GM23338 (cell line): ENCODE results near the gene CACNA1C. TPM values are rescaled to one million over a fixed set of nuclear protein-coding genes. Genes with fewer than 3 reads are reported as not detected.

Experiments
- ATAC-seq: fragments of 200-7000 bp; cut with Tn5 transposase; 3 replicates; pipeline ENCODE4 v1.9.1; 2020
- DNase-seq: peaks from one replicate; pipeline ENCODE4 v3.0.0-alpha.2; 2015; ENCODE audit warnings: low spot score
- H2AFZ ChIP-seq: fragments of 200-600 bp; sonication (generic); 2 replicates; pipeline ENCODE4 v1.8.0; 2016; ENCODE audit warnings: antibody characterized with exemption, mild to moderate bottlenecking, moderate library complexity
- H3F3A ChIP-seq: fragments of 200-600 bp; sonication (generic); replicated peaks from 2 replicates; pipeline ENCODE4 v1.8.0; 2017; ENCODE audit warnings: antibody characterized with exemption, mixed run types, low read depth
- H3K27ac ChIP-seq: fragments of 200-600 bp; sonication (generic); 2 replicates; pipeline ENCODE4 v1.6.1; 2016; ENCODE audit warnings: low read depth
- H3K27me3 ChIP-seq: fragments of 200-600 bp; sonication (generic); 2 replicates; pipeline ENCODE4 v1.8.0; 2016; ENCODE audit warnings: mild to moderate bottlenecking, mixed run types, moderate library complexity; ENCODE audit not compliant: insufficient read depth
- H3K36me3 ChIP-seq: fragments of 200-600 bp; sonication (generic); 2 replicates; pipeline ENCODE4 v1.8.0; 2016; ENCODE audit warnings: mild to moderate bottlenecking; ENCODE audit not compliant: insufficient read depth
- H3K4me1 ChIP-seq: fragments of 200-600 bp; sonication (generic); 2 replicates; pipeline ENCODE4 v1.8.0; 2016; ENCODE audit warnings: mild to moderate bottlenecking, moderate library complexity; ENCODE audit not compliant: insufficient read depth
- H3K4me2 ChIP-seq: fragments of 200-600 bp; sonication (generic); 2 replicates; pipeline ENCODE4 v1.7.1; 2017; ENCODE audit warnings: mixed run types
- H3K4me3 ChIP-seq: fragments of 200-600 bp; sonication (generic); 2 replicates; pipeline ENCODE4 v1.6.1; 2016; ENCODE audit warnings: mixed run types
- H3K79me2 ChIP-seq: fragments of 200-600 bp; sonication (generic); replicated peaks from 2 replicates; pipeline ENCODE4 v1.8.0; 2017; ENCODE audit warnings: mild to moderate bottlenecking; ENCODE audit not compliant: insufficient read depth
- H3K9me2 ChIP-seq: fragments of 200-600 bp; sonication (generic); 2 replicates; pipeline ENCODE4 v1.8.0; 2017; ENCODE audit not compliant: insufficient read depth
- H4K20me1 ChIP-seq: fragments of 200-600 bp; sonication (generic); replicated peaks from 2 replicates; pipeline ENCODE4 v1.8.0; 2017; ENCODE audit warnings: mild to moderate bottlenecking; ENCODE audit not compliant: insufficient read depth
- H3K27ac Mint-ChIP-seq: 2 replicates; pipeline ENCODE4 v1.8.0; 2020; ENCODE audit warnings: inconsistent platforms, mild to moderate bottlenecking, moderate library complexity, mixed read lengths
- H3K27me3 Mint-ChIP-seq: 3 replicates; pipeline ENCODE4 v1.8.0; 2022; ENCODE audit warnings: low read depth, mild to moderate bottlenecking, moderate library complexity, mixed read lengths, inconsistent platforms; ENCODE audit not compliant: insufficient read depth, poor library complexity
- H3K36me3 Mint-ChIP-seq: 3 replicates; pipeline ENCODE4 v1.8.0; 2021; ENCODE audit warnings: low read depth, mild to moderate bottlenecking, inconsistent platforms, moderate library complexity, mixed read lengths
- H3K4me1 Mint-ChIP-seq: 3 replicates; pipeline ENCODE4 v1.8.0; 2020; ENCODE audit warnings: mild to moderate bottlenecking, inconsistent platforms, mixed read lengths
- H3K4me3 Mint-ChIP-seq: 3 replicates; pipeline ENCODE4 v1.8.0; 2021; ENCODE audit warnings: moderate library complexity, mild to moderate bottlenecking, inconsistent platforms, mixed read lengths
- H3K9me3 Mint-ChIP-seq: 3 replicates; pipeline ENCODE4 v1.8.0; 2020; ENCODE audit warnings: moderate library complexity, mild to moderate bottlenecking, inconsistent platforms, mixed read lengths
- CREB1 ChIP-seq: fragments of 250-450 bp; sonication (Bioruptor Pico); IDR thresholded peaks from 2 replicates; pipeline ENCODE4 v1.5.0; 2020; ENCODE audit warnings: low read depth, mild to moderate bottlenecking, moderate library complexity
- ETS1 ChIP-seq: IDR thresholded peaks from 2 replicates; pipeline ENCODE4 v1.6.1; 2016; ENCODE audit warnings: antibody characterized with exemption
- EZH2 ChIP-seq: fragments of 200-600 bp; sonication (generic); IDR thresholded peaks from one replicate; pipeline ENCODE4 v1.8.0; 2017; ENCODE audit warnings: antibody characterized with exemption, mild to moderate bottlenecking, low read depth; ENCODE audit not compliant: unreplicated experiment
- JUNB ChIP-seq: IDR thresholded peaks from one replicate; pipeline ENCODE4 v1.6.1; 2016; ENCODE audit warnings: antibody characterized with exemption; ENCODE audit not compliant: unreplicated experiment
- POLR2AphosphoS5 ChIP-seq: IDR thresholded peaks from 2 replicates; pipeline ENCODE4 v1.6.1; 2016; ENCODE audit warnings: antibody characterized with exemption, low read depth
- ZNF114 ChIP-seq: fragments of 250-450 bp; sonication (Bioruptor Pico); IDR thresholded peaks from 2 replicates; pipeline ENCODE4 v1.5.0; 2020; ENCODE audit warnings: mild to moderate bottlenecking, moderate library complexity
- ZNF331 ChIP-seq: fragments of 250-450 bp; sonication (Bioruptor Pico); IDR thresholded peaks from 2 replicates; pipeline ENCODE4 v1.5.0; 2020; ENCODE audit warnings: low read depth, mild to moderate bottlenecking, moderate library complexity
- ZNF462 ChIP-seq: fragments of 250-450 bp; sonication (Bioruptor Pico); IDR thresholded peaks from 2 replicates; pipeline ENCODE4 v1.5.0; 2020; ENCODE audit warnings: mild to moderate bottlenecking, moderate library complexity
- polyA plus RNA-seq: library from polyadenylated mRNA; unstranded; fragments of >200 nt; fragmentation: Nextera tagmentation; extraction: Ambion mirVana; gene quantifications from 2 replicates; pipeline ENCODE4 v1.2.1, GENCODE V29; 2016
- total RNA-seq: library from RNA; depleted of rRNA; stranded (reverse); fragments of >200 nt; shearing (Covaris generic); gene quantifications from 2 replicates; pipeline ENCODE4 v1.2.3, GENCODE V29; 2014
- TF ChIP-seq, protein P1 (sequence below): IDR thresholded peaks from one replicate; pipeline ENCODE4 v1.6.1; 2018; ENCODE audit warnings: antibody characterized with exemption; ENCODE audit not compliant: unreplicated experiment

The CACNA1C gene
- total and polyA plus RNA-seq, 2 experiments from 2014 or later: 0.78 to 2.1 TPM

- H3K9me3 Mint-ChIP-seq: no peaks in the 10 kb centered on the region; the same call in 2 of the 3 replicates
- H3K27ac Mint-ChIP-seq: no peak overlapping the region
- no peaks in the 10 kb centered on the region for H3K79me2 ChIP-seq
- no peaks in the 10 kb centered on the region for H3K36me3 Mint-ChIP-seq
- no peaks in the 10 kb centered on the region for H3K27me3 ChIP-seq
- no peaks in the 10 kb centered on the region for H3K9me2 ChIP-seq
- DNase-seq (no peak), ATAC-seq (no peak)
- H3K27ac ChIP-seq: no peak overlapping the region
- H4K20me1 ChIP-seq: no peaks in the 10 kb centered on the region
- TF ChIP-seq ZNF114 (CRISPR knock-in tag) (no peak), ZNF331 (CRISPR knock-in tag) (no peak), ETS1 (no peak), CREB1 (CRISPR knock-in tag) (no peak), POLR2AphosphoS5 (no peak), EZH2 (no peak), JUNB (no peak)
- H2AFZ ChIP-seq: no peak overlapping the region
- peaks cover 4% of the 10 kb centered on the region for H3K27me3 Mint-ChIP-seq
- no peaks in the 10 kb centered on the region; the same call in 2 of the 3 replicates for H3K4me1 Mint-ChIP-seq
- no peaks in the 10 kb centered on the region for H3K36me3 ChIP-seq
- no peaks in the 10 kb centered on the region for H3K4me1 ChIP-seq
- no peak overlapping the region for H3K4me3 ChIP-seq
- no peak overlapping the region for H3K4me3 Mint-ChIP-seq
- H3K4me2 ChIP-seq: no peak overlapping the region
- H3F3A ChIP-seq: no peaks in the 10 kb centered on the region
Measured at GRCh38 chr12:2112401-2112800, 59.6 kb downstream of the CACNA1C start.

- Mint-ChIP-seq H3K4me1 (no peaks in the 10 kb centered on the region; the same call in 2 of the 3 replicates), H3K36me3 (no peaks in the 10 kb centered on the region), H3K27ac (no peak overlapping the region), H3K27me3 (peaks cover 4% of the 10 kb centered on the region), H3K4me3 (no peak overlapping the region), H3K9me3 (no peaks in the 10 kb centered on the region; the same call in 1 of the 3 replicates)
- no peaks in the 10 kb centered on the region for H3K79me2 ChIP-seq
- no peak for ATAC-seq
- no peak overlapping the region for H2AFZ ChIP-seq
- H3K9me2 ChIP-seq: no peaks in the 10 kb centered on the region
- no peaks in the 10 kb centered on the region for H3F3A ChIP-seq
- H3K4me3 ChIP-seq: no peak overlapping the region
- H3K36me3 ChIP-seq: no peaks in the 10 kb centered on the region
- H3K27ac ChIP-seq: no peak overlapping the region
- no peaks in the 10 kb centered on the region for H3K4me1 ChIP-seq
- no peaks in the 10 kb centered on the region for H3K27me3 ChIP-seq
- H3K4me2 ChIP-seq: no peak overlapping the region
- DNase-seq: no peak
- no peaks in the 10 kb centered on the region for H4K20me1 ChIP-seq
- TF ChIP-seq ZNF462 (CRISPR knock-in tag) (no peak), JUNB (no peak), POLR2AphosphoS5 (no peak), ZNF114 (CRISPR knock-in tag) (no peak)
- TF ChIP-seq, protein P1, sequence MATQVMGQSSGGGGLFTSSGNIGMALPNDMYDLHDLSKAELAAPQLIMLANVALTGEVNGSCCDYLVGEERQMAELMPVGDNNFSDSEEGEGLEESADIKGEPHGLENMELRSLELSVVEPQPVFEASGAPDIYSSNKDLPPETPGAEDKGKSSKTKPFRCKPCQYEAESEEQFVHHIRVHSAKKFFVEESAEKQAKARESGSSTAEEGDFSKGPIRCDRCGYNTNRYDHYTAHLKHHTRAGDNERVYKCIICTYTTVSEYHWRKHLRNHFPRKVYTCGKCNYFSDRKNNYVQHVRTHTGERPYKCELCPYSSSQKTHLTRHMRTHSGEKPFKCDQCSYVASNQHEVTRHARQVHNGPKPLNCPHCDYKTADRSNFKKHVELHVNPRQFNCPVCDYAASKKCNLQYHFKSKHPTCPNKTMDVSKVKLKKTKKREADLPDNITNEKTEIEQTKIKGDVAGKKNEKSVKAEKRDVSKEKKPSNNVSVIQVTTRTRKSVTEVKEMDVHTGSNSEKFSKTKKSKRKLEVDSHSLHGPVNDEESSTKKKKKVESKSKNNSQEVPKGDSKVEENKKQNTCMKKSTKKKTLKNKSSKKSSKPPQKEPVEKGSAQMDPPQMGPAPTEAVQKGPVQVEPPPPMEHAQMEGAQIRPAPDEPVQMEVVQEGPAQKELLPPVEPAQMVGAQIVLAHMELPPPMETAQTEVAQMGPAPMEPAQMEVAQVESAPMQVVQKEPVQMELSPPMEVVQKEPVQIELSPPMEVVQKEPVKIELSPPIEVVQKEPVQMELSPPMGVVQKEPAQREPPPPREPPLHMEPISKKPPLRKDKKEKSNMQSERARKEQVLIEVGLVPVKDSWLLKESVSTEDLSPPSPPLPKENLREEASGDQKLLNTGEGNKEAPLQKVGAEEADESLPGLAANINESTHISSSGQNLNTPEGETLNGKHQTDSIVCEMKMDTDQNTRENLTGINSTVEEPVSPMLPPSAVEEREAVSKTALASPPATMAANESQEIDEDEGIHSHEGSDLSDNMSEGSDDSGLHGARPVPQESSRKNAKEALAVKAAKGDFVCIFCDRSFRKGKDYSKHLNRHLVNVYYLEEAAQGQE: no peak
Measured at GRCh38 chr12:2113119-2113912, 60.5 kb downstream of the CACNA1C start.
